ENCODE measurements around the gene CALML5. TPM values are rescaled to one million over a fixed set of nuclear protein-coding genes. Genes with fewer than 3 reads are reported as not detected.
A peak's percentile ranks its signal among the peaks of the same experiment; 100 is the strongest.

CALML5 gene
- total and polyA plus RNA-seq, 7 donors = not detected

- H3K4me1 ChIP-seq = no peaks in the 10 kb centered on the region
- 88 to 96% (median 91%) methylated on average over 9 of the region's 9 CpGs for WGBS, 3 donors
- TF ChIP-seq CTCF (IDR thresholded peaks at IDR 0.05) = no peak
- DNase-seq (no peak), ATAC-seq (no peak)
- H3K27me3 ChIP-seq (ENCODE audit: insufficient read depth in 3 of 3, low read length in 2 of 3) = no peaks in the 10 kb centered on the region
- H3K9me3 ChIP-seq = peaks cover 3% of the 10 kb centered on the region
- no peak overlapping the region for H3K4me3 ChIP-seq
- H3K36me3 ChIP-seq (ENCODE audit: insufficient read depth in 1 of 2, low read depth in 1 of 2) = no peaks in the 10 kb centered on the region
- intact Hi-C loops (cut with DNase I) = no loop called here
- H3K27ac ChIP-seq = no peak overlapping the region
Observed at GRCh38 chr10:5538446-5538845, 39.1 kb upstream of the CALML5 start.

DNA sequence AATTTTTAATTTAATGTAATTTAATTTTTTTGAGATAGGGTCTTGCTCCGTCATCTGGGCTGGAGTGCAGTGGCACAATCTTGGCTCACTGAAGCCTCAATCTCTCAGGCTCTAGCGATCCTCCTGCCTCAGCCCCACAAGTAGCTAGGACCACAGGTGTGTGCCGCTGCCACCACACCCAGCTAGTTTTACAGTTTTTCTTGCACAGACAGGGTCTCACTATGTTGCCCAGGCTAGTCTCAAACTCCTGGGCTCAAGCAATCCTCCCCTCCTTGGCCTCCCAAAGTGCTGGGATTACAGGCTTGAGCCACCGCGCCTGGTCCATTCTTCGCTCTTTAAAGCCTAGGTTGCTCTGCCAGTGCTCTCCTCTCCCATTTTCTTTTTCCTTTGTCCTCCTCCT lies 38.3 kb upstream of the CALML5 start:
- ATAC-seq (no peak), DNase-seq (no peak)
- Histone ChIP-seq H3K27me3 (ENCODE audit: insufficient read depth in 3 of 3, low read length in 2 of 3) (no peaks in the 10 kb centered on the region), H3K36me3 (ENCODE audit: insufficient read depth in 1 of 2, low read depth in 1 of 2) (no peaks in the 10 kb centered on the region), H3K27ac (no peak overlapping the region), H3K4me3 (no peak overlapping the region), H3K4me1 (no peaks in the 10 kb centered on the region), H3K9me3 (no peaks in the 10 kb centered on the region)
- WGBS, 3 donors = 78 to 90% (median 90%) methylated on average over 6 of the region's 6 CpGs
- intact Hi-C loops (cut with DNase I) = no loop called here
- no peak for TF ChIP-seq CTCF (IDR thresholded peaks at IDR 0.05)

- WGBS, 3 donors = 92 to 95% (median 94%) methylated on average over 7 of the region's 7 CpGs
- DNase-seq = no peak
- Histone ChIP-seq H3K4me3 (no peak overlapping the region), H3K27me3 (ENCODE audit: insufficient read depth in 3 of 3, low read length in 2 of 3) (no peaks in the 10 kb centered on the region), H3K27ac (no peak overlapping the region), H3K9me3 (no peaks in the 10 kb centered on the region), H3K36me3 (ENCODE audit: insufficient read depth in 1 of 2, low read depth in 1 of 2) (no peaks in the 10 kb centered on the region), H3K4me1 (no peaks in the 10 kb centered on the region)
- TF ChIP-seq CTCF (IDR thresholded peaks at IDR 0.05) = no peak
- no peak for ATAC-seq
- intact Hi-C loops (cut with DNase I) = no loop called here
Observed at GRCh38 chr10:5536486-5537081, 37.2 kb upstream of the CALML5 start.

GRCh38 chr10:5534880-5535856 lies 35.8 kb upstream of the CALML5 start:
- TF ChIP-seq CTCF (IDR thresholded peaks at IDR 0.05) = no peak

More at GRCh38 chr10:5534880-5535856, 35.8 kb upstream of the CALML5 start:
- peak in 3 of 4 donors; percentile 55 to 79 (median 65) for ATAC-seq
- no peaks in the 10 kb centered on the region for H3K9me3 ChIP-seq
- no peaks in the 10 kb centered on the region for H3K27me3 ChIP-seq (ENCODE audit: insufficient read depth in 3 of 3, low read length in 2 of 3)
- peak in 1 of 2 donors; percentile 44 for DNase-seq
- no peaks in the 10 kb centered on the region for H3K36me3 ChIP-seq (ENCODE audit: insufficient read depth in 1 of 2, low read depth in 1 of 2)
- no peaks in the 10 kb centered on the region for H3K4me1 ChIP-seq
- peak overlapping the region; percentile 46 for H3K27ac ChIP-seq
- intact Hi-C loops (cut with DNase I) = no loop called here
- 60 to 63% (median 62%) methylated on average over 8 of the region's 8 CpGs for WGBS, 3 donors
- H3K4me3 ChIP-seq = no peak overlapping the region
